Kidney epithelial cell (primary cell): Measurements from ENCODE around the gene KIF1B. TPM values are rescaled to one million over a fixed set of nuclear protein-coding genes. Genes with fewer than 3 reads are reported as not detected.
"Not testable (repeated sequence)": the region's sequence is repeated elsewhere in the genome, so short reads cannot be mapped to it uniquely, and the experiment has no call there.

ENCODE experiments used
- DNase-seq: peaks from one replicate; pipeline ENCODE4 v3.0.0-alpha.2; 2010; ENCODE audit warnings: low read depth
- H3K27me3 ChIP-seq: 2 replicates; pipeline ENCODE4 v1.6.0; 2011; ENCODE audit warnings: low read length; ENCODE audit not compliant: control insufficient read depth, insufficient read depth
- H3K36me3 ChIP-seq: 2 replicates; pipeline ENCODE4 v1.5.1; 2011; ENCODE audit warnings: low read length; ENCODE audit not compliant: control insufficient read depth, insufficient read depth
- H3K4me3 ChIP-seq: 2 replicates; pipeline ENCODE4 v1.5.1; 2011; ENCODE audit warnings: low read depth, mild to moderate bottlenecking, control low read depth, low read length
- total RNA-seq: library from RNA; depleted of rRNA; stranded (reverse); fragments of >200 nt; gene quantifications from 2 replicates; pipeline ENCODE4 v1.2.3, GENCODE V29; 2015
- TF ChIP-seq, protein P1 (sequence below): IDR thresholded peaks from 2 replicates; pipeline ENCODE4 v1.5.1; 2011; ENCODE audit warnings: mild to moderate bottlenecking, moderate library complexity, low read length, control low read depth, inconsistent platforms; ENCODE audit not compliant: insufficient read depth, poor library complexity, severe bottlenecking

Gene KIF1B
- total RNA-seq, 1 donor from 2014 or later = 33.9 TPM

DNA sequence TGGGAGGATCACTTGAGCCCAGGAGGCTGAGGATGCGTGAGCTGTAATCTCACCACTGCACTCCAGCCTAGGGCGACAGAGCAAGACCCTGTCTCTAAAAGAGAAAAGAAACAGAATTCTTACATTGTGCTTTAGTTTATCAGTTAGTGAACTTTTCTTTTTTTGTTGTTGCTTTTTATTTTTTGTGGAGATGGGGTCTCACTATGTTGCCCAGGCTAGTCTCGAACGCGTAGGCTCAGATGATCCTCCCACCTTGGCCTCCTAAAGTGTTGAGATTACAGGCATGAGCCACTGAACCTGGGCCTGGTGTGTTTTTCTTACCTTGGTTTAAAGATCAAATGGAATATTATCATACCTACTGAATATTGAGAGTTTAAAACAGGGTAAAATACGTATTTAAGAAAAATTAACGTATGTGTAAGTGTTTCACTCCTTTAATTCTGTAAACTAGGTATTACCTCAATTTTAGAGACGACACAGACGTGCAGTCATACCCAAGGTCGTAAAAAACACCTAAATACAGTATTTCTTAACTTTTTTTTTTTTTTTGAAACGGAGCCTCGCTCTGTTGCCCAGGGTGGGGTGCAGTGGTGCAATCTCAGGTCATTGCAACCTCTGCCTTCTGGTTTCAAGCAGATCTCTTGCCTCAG is 39.6 kb downstream of the KIF1B start:
- TF ChIP-seq, protein P1, sequence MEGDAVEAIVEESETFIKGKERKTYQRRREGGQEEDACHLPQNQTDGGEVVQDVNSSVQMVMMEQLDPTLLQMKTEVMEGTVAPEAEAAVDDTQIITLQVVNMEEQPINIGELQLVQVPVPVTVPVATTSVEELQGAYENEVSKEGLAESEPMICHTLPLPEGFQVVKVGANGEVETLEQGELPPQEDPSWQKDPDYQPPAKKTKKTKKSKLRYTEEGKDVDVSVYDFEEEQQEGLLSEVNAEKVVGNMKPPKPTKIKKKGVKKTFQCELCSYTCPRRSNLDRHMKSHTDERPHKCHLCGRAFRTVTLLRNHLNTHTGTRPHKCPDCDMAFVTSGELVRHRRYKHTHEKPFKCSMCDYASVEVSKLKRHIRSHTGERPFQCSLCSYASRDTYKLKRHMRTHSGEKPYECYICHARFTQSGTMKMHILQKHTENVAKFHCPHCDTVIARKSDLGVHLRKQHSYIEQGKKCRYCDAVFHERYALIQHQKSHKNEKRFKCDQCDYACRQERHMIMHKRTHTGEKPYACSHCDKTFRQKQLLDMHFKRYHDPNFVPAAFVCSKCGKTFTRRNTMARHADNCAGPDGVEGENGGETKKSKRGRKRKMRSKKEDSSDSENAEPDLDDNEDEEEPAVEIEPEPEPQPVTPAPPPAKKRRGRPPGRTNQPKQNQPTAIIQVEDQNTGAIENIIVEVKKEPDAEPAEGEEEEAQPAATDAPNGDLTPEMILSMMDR = no peak
- DNase-seq = no peak
- no peaks in the 10 kb centered on the region for H3K36me3 ChIP-seq
- H3K4me3 ChIP-seq = no peak overlapping the region
- no peaks in the 10 kb centered on the region for H3K27me3 ChIP-seq

DNA sequence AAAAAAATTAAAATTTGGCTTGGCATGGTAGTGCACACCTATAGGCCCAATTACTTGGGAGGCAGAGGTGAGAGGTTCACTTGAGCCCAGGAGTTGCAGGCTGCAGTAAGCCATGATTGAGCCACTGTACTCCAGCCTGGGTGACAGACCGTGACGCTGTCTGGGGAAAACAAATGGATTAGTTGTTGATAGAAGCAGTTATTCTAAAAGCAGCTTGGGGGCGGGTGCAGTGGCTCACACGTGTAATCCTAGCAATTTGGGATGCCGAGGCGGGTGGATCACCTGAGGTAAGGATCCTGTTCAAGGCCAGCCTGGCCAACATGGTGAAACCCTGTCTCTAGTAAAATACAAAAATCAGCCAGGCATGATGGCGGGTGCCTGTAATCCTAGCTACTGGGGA is 40.3 kb downstream of the KIF1B start:
- TF ChIP-seq, protein P1 = no peak
- H3K36me3 ChIP-seq = no peaks in the 10 kb centered on the region
- no peak for DNase-seq
- no peaks in the 10 kb centered on the region for H3K27me3 ChIP-seq
- no peak overlapping the region for H3K4me3 ChIP-seq

DNA sequence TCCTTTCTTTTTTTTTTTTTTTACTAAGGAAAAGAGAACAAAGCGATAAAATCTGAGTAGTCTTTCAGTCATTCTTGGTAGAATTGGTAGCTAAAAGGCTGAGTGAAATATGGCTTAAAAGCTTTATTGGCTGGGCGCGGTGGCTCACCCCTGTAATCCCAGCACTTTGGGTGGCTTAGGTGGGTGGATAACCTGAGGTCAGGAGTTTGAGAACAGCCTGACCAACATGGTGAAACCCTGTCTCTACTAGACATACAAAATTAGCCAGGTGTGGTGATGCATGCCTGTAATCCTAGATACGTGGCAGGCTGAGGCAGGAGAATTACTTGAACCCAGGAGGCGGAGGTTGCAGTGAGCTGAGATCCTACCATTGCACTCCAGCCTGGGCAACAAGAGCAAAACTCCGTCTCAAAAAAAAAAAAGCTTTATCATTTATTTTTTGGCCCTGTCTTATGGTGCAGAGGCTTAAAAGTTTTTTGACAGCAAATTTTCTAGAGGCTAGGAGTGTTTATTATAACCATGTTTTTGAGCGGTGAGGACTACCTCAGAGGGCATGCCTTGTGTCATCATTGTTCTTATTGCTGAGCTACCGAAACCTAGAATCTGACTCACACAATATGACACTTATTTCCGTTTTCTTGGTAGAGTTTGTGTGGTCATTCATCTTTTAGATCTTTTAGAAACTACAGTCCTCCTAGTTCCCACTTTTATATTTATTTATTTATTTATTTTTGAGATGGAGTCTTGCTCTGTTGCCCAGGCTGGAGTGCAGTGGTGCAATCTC is 41.1 kb downstream of the KIF1B start:
- not testable (repeated sequence) for H3K27me3 ChIP-seq, H3K4me3 ChIP-seq, H3K36me3 ChIP-seq, DNase-seq

DNA sequence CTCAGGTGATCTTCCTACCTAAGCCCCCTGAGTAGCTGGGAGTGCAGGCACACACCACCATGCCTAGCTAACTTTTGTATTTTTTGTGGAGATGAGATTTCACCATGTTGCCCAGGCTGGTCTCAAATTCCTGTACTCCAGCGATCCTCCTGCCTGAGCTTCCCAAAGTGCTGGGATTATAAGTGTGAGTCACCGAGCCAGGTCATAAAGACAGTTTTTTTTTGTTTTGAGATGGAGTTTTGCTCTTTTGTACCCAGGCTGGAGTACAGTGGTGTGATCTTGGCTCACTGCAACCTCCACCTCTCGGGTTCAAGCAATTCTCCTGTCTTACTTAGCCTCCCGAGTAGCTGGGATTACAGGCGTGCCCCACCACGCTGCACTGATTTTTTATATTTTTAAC is 42.1 kb downstream of the KIF1B start:
- TF ChIP-seq, protein P1 = no peak
- Histone ChIP-seq H3K36me3 (no peaks in the 10 kb centered on the region), H3K27me3 (no peaks in the 10 kb centered on the region), H3K4me3 (no peak overlapping the region)
- DNase-seq = no peak

DNA sequence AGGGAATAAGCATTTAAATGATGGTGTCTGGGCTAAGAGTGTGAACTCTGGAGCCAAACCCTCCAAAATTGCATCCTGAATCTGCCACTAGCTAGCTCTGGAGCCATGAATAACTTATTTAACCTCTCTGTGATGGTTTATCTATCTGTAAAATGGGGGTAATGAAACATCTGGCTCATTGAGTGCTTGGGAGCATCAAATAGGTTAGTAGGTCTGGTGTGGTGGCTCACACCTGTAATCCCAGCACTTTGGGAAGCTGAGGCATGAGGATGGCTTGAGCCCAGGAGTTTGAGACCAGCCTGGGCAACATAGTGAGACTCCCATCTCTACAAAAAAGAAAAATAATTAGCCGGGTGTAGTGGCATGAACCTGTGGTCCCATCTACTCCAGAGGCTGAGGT is 42.8 kb downstream of the KIF1B start:
- Histone ChIP-seq H3K27me3 (no peaks in the 10 kb centered on the region), H3K36me3 (no peaks in the 10 kb centered on the region), H3K4me3 (no peak overlapping the region)
- TF ChIP-seq, protein P1 = no peak
- no peak for DNase-seq

DNA sequence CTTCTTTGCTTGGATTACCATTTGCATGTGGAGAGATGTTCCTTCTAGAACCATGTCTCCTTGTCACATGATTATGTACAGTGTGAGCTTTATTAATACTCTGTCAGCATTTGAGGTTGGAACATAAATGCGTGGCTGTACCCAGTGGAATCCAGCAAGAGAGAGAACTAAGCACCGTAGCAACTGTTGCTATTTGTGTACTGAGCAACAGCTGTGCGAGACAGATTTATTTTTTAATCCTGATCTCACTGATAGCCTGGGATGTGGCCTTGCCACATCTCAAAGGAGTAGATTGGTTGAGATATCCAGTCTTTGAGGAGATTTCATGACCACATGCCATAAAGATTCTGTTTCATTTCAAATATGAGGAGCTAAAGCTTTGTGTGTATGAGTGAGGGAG is 43.4 kb downstream of the KIF1B start:
- TF ChIP-seq, protein P1 = no peak
- Histone ChIP-seq H3K27me3 (no peaks in the 10 kb centered on the region), H3K4me3 (no peak overlapping the region), H3K36me3 (no peaks in the 10 kb centered on the region)
- DNase-seq = peak; percentile 64
